CD4-positive, alpha-beta T cell treated with Interferon gamma for 1 hour (primary cell): ENCODE measurements around the gene TSC22D4.
"Not testable (repeated sequence)": the region's sequence is repeated elsewhere in the genome, so short reads cannot be mapped to it uniquely, and the experiment has no call there.

ENCODE experiments used
- DNase-seq: peaks from one replicate; pipeline ENCODE4 v3.0.0-alpha.2; 2020

The TSC22D4 gene

GRCh38 chr7:100478958-100479660 lies at the start of gene TSC22D4:
Gene TSC22D4, minus strand, starts transcription at chr7:100479214. Its CDS starts 1,176 bp downstream, at chr7:100478038.
- peak; percentile 94 for DNase-seq

DNA sequence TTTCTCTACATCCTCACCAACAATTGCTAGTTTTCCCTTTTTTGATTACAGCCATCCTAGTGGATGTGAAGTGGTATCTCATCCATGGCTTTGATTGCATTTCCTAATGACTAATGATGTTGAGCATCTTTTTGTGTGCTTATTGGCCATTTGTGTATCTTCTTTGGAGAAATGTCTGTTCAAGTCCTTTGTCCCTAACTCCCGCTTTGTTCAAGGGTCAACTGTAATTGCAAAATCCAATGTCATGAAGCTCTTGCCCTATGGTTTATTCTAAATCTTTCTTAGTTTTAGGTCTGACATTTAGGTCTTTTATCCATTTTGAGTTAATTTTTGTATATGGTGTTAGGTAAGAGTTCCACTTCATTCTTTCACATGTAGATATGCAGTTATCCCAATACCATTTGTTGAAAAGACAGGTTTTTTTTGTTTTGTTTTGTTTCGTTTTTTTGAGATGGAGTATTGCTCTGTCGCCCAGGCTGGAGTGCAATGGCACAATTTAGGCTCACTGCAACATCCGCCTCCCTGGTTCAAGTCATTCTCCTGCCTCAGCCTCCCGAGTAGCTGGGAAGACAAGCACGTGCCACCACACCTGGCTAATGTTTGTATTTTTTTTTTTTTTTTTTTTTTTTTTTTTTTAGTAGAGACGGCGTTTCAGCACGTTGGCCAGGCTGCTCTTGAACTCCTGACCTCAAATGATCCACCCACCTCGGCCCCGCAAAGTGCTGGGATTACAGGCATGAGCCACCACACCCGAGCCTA lies 49.3 kb upstream of the TSC22D4 start:
- DNase-seq, result not testable (repeated sequence)

- not testable (repeated sequence) for DNase-seq
Measured at GRCh38 chr7:100523192-100523591, 44.2 kb upstream of the TSC22D4 start.

- not testable (repeated sequence) for DNase-seq
Measured at GRCh38 chr7:100521909-100522593, 43.0 kb upstream of the TSC22D4 start.

GRCh38 chr7:100521076-100521475 lies 42.1 kb upstream of the TSC22D4 start:
- no peak for DNase-seq

DNA sequence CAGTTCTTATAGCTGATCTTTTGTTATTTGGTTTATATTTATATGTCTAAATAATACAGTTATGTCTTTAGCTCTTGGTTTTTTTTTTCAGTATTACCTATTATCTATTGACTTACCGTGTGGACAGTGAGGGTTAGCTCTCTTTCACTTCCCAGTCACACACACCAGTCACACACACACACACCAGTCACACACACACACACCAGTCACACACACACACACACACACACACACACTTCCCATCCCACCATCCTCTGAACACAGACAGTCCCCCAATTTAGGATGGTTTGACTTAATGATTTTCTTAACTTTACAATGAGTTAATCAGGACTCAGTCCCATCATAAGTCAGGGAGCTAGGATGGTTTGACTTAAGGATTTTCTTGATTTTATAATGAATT lies 41.1 kb upstream of the TSC22D4 start:
- no peak for DNase-seq

- DNase-seq, result no peak
Measured at GRCh38 chr7:100519580-100519979, 40.6 kb upstream of the TSC22D4 start.

- DNase-seq, result no peak
Measured at GRCh38 chr7:100517305-100517704, 38.3 kb upstream of the TSC22D4 start.

GRCh38 chr7:100516135-100516812 lies 37.3 kb upstream of the TSC22D4 start:
- peak; percentile 41 for DNase-seq

- no peak for DNase-seq
Measured at GRCh38 chr7:100515072-100515532, 36.1 kb upstream of the TSC22D4 start.

DNA sequence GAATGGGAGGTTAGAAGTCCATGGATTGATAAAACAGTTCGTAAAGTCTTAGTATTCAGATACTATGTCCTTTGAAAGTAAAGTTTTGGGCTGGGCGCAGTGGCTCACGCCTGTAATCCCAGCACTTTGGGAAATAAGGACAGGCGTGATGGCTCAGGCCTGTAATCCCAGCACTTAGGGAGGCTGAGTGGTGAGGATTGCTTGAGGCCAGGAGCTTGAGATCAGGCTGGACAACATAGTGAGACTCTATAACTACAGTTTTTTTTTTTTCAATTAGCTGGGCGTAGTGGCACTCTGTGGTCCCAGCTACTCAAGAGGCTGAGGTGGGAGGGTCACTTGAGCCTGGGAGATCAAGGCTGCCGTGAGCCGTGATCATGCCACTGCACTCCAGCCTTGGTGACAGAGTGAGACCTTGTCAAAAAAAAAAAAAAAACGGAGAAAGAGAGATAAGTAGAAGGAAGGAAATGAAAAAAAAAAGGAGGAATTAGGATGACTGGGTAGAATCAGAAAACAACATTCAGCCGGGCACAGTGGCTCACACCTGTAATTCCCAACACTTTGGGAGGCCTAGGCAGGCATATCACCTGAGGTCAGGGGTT lies 34.3 kb upstream of the TSC22D4 start:
- no peak for DNase-seq

DNA sequence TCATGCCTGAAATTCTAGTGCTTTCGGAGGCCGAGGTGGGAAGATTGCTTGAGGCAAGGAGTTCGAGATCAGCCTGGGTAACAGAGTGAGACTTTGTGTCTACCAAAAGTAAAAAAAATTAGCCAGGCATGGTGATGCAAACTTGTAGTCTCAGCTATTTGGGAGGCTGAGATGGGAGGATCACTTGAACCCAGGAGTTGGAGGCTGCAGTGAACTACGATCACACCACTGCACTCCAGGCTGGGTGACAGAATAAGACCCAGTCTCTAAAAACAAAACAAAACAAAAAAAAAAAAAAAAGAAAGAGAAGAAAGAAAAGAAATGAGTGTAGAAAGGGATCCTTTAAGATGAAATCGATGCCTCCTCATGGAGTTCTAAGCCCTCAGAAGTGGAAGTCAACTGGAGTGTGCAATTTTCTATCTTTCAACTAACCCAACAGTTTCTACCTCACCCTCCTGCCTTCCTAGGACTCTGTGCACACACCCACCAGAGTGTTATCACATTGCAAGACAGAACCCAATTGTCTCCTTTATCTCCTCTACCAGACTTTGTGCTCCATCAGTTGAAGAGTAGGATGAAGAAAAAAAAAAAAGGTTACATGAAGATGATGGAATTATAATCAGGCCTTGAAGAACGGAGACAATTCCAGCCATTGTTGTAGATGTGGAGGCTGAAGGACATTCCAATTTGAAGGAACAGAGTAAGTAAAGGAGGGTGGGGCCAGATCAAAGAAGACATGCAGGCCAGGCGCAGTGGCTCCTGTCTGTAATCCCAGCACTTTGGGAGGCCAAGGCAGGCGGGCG lies 31.6 kb upstream of the TSC22D4 start:
- no peak for DNase-seq

GRCh38 chr7:100509231-100509630 lies 30.2 kb upstream of the TSC22D4 start:
- DNase-seq, result no peak

- no peak for DNase-seq
Measured at GRCh38 chr7:100506356-100506923, 27.4 kb upstream of the TSC22D4 start.

- no peak for DNase-seq
Measured at GRCh38 chr7:100504887-100505611, 26.0 kb upstream of the TSC22D4 start.

DNA sequence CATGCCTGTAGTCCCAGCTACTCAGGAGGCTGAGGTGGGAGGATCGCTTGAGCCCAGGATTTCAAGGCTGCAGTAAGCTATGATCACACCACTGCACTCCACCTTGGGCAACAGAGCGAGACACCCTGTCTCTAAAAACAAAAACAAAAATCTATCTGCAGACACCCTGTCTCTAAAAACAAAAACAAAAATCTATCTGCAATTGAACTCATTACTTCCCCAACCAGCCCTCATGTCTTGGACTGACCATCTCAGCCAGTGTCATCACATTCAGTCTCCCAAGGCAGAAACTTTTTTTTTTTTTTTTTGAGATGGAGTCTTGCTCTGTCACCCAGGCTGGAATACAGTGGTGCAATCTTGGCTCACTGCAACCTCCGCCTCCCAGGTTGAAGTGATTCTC lies 25.0 kb upstream of the TSC22D4 start:
- not testable (repeated sequence) for DNase-seq

- not testable (repeated sequence) for DNase-seq
Measured at GRCh38 chr7:100500743-100501142, 21.7 kb upstream of the TSC22D4 start.

GRCh38 chr7:100496509-100496908 lies 17.5 kb upstream of the TSC22D4 start:
- DNase-seq, result no peak

- DNase-seq, result peak; percentile 32
Measured at GRCh38 chr7:100493476-100494264, 14.7 kb upstream of the TSC22D4 start.
